Measurements from ENCODE around the gene C12orf75.
"Not testable (repeated sequence)": the region's sequence is repeated elsewhere in the genome, so short reads cannot be mapped to it uniquely, and the experiment has no call there.

The C12orf75 gene

DNA sequence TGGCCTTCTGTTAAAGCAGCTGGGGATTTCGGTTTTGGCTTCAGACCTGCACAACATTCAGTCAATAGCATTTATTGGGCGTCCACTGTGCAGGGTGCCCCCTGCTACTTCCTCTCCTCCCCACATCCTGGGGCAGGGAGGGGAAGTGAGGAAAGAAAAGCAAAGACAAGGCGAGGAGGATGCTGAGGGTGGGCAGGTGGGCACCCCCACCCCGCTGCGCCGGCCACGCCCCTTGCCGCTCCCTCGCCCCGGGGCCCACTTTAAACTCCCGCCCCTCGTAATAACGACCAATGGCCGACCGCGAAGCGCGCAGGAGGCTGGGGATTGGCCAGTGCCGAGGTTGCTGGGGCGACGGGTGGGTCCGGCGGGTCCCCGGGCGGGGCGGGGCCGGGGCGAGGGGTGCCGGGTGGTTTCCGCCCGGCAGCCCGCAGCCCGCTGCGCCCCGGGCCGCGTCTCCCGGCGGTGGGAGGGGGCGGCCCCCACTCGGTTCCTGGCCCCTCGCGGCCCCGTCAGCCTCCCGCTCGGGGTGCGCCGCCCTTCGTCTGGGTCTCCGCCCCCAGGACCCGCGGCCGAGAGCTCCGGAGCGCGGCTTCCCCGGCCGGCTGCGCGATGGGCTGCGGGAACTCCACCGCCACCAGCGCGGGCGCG lies at the start of gene C12orf75:
Gene C12orf75 (plus strand): TSS at position 409 of the 648 bp plus-strand sequence. CDS start 201 bp downstream, at position 610.
- peak; percentile 87 for DNase-seq

DNA sequence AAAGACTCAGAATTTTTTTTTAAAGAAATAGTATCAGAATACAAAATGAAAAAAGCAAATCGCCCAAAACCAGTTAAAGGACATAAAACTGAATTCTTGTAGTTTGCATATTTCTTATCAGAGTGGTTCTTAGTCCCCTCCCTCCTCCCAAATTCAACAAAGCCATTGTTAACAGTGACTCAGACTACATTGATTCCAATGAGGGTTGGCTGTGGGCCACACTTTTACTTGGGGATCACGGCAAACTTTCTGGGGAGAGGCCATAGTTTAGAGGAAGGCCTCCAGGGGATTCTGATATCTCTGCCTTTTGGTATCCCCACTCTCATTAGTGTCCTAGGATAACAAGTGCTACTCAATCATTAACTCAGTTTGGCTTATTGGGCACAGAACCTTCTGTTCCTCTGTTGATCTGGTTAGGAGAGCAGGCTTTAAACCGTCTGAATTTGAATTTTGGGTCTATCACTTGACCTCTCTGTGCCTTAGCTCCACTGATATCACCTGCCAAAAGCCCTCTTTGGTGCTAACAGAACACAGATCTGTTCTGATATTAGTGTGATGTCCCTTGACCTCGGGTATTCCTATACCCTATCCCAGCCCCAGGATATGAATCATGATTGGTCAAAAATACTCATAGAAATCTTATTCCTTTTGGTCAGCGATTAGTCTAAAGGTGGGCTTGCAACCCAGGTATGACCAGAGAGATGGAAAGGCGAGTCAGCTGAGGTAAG lies 49.4 kb upstream of the C12orf75 start:
- DNase-seq, result no peak

DNA sequence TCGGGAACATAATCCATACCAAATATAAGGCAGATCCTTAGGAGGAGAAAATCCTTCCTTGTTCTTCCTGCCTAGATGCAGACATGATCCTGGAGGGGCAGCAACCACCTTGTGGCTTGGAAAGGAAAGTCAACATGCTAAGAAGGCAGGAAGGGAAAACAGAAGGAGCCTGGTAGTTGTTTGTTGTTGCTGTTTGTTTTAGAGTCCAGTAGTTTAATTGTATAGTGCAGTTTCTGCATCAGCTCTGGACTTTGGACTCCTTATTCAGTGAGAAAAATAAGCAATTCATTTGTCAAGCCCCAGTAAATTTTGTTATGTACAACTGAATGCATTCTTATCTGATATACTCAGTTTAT lies 48.8 kb upstream of the C12orf75 start:
- DNase-seq, result no peak

DNA sequence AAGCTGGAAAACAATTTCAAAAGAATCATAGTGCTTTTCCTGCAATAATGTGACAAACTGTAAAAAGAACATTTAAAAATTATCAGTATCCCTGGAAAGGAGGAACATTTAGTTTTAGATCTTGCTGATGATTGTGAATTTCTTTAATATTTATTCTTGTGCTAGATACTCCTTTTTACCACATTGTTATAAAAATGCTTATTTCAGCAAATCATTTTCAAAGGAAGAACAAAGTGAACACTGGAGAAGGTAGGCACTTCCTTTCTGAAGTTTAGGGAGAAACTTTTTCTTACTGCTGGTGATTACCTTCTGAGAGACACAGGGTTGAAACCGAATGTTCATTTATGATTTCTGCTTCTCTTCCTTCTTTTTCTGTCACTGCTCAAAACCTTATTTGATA lies 45.1 kb upstream of the C12orf75 start:
- DNase-seq, result no peak

DNA sequence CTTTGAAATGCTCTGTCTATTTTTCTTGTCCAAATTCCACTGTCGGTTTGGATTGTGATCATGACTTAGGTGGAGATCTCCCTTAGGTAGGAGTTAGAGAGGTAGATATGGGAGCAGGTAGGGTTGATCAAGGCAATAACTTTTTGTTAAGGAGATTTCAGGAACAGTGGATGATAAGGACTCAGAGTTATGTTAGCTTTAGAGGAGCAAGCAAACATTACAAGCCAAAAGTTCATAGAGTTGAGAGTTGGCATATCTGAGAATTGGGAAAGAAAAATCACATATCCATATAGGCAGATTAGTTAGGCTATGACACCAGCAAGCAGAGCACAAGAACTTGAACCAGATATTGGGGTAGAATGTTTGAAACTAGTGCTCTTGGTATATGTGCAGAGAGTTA lies 43.1 kb upstream of the C12orf75 start:
- DNase-seq, result no peak

DNA sequence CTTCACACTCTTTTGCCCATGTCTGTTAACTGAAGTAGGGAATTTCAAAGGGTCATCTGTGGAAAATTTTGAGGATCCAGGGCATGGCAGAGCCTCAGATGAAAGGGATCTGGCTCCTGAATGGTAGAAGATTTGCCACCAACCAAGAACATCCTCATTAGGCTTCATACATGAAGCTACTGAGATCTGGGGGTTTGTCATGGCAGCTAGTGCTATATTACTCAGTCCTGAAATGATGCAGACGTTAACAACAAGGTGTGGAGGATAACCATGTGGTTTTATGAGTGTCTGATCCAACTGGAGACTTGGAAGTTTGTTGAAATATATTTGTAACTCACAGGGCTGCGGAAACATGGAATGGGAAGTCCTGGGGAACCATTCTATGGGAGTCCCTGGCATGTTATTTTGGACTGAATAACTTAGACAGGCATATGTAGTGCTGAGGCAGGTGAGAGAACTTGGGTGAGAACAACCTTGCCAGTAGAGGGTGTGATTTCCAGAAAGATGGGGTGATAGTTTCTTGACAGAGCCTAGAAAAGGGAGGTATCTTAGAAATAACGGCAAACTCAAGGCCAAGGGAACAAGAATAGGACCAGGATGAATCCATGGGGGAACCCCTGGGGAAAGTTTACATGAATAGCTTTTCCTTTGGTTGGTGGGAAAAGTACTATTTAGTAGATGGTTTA lies 42.0 kb upstream of the C12orf75 start:
- DNase-seq, result no peak

DNA sequence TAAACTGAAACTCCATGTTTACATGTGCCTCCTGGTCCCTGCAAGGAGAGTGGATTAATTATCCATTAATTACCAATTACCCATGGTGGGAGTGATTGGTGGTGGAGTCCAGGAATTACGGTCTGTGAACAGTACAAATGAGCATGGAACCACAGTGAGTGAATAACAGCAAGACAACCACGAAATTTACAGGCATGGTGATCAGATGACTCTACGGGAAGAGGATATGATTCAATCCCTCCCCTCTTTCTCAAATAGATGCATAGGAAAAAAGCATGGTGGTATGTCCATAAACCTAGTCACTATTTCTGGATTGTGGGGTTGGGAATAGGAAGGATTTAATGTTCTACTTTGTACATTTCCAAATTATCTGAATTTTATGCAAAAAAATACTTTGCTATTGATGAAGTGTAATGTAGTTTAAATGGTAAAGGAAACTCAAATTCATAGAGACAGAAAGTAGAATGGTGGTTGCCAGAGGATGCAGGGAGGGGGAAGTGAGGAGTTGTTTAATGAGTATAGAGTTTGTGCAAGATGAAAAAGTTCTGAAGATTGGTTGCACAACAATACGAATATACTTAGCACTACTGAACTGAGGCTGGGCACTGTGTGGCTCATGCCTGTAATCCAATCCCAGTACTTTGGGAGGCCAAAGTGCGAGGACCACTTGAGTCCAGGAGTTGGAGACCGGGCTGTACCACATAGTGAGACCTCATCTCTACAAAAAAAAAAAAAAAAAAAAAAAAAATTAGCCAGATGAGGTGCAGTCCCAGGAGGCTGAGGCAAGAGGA lies 41.2 kb upstream of the C12orf75 start:
- peak; percentile 52 for DNase-seq

DNA sequence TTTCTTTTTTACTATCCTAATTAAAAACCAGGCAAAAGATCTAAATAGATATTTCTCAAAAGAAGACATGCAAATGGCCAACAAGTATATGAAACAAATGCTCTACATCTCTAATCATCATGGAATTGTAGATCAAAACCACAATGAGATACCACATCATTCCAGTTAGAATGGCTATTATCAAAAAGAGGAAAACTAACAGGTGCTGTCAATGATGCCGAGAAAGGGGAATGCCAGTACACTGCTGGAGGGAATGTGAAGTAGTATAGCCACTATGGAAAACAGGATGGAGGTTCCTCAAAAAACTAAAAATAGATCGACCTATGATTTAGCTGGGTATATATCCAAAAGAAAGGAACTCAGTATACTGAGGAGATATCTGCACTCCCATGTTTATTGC lies 39.0 kb upstream of the C12orf75 start:
- DNase-seq, result no peak

DNA sequence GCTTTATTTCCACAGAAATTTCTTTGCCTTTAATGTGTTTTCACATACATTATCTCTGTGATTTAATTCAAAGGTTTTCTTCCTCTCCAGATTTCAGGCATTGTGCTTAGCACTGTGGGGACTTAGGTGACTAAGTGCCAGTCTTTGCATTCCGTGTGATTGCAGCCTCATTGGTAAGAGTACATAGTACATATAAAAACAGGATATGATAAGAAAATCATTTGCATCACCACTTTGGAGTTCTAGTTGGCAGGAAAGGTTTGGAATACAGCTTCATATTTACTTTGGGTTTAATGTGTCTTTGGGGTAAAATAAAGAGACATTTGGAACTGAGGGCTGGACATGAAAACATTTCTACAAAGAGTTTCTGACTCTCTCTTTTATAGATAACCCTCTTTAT lies 37.8 kb upstream of the C12orf75 start:
- DNase-seq, result no peak

DNA sequence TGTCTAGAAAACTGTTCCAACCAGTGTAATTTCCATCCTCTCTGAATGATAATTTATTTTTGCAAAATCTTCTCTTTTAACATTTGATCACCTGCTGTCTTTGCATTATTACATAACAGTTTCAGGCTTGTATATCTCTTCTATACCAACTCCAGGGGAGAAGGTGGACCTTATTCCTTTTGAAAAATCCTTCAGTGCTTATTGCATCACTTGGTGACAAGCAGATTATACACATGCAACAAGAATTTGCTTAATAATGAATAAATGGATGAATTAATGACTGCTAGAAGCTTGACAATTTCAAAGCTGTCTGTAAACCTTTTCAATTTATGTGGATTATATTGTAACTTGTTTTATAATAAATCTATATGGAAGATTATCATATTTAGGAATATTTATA lies 37.3 kb upstream of the C12orf75 start:
- no peak for DNase-seq

DNA sequence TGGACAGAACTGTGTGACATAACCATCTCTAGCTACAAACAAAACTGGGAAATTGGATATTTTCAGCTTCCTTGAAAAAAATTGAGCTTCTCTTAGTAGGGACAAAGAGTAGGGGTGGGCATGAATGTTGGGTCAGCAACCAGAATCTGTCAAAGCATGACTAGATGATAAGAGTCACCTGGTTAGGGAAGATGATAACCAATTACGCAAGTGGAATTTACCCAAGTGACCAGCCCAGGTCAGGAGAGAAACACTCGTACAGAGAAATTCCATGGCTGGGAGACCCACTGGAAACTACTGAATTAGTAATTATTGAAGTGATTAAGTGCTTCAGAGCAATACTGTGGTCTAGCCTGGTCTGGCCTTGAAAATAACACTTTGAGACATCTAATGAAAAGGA lies 36.3 kb upstream of the C12orf75 start:
- no peak for DNase-seq

DNA sequence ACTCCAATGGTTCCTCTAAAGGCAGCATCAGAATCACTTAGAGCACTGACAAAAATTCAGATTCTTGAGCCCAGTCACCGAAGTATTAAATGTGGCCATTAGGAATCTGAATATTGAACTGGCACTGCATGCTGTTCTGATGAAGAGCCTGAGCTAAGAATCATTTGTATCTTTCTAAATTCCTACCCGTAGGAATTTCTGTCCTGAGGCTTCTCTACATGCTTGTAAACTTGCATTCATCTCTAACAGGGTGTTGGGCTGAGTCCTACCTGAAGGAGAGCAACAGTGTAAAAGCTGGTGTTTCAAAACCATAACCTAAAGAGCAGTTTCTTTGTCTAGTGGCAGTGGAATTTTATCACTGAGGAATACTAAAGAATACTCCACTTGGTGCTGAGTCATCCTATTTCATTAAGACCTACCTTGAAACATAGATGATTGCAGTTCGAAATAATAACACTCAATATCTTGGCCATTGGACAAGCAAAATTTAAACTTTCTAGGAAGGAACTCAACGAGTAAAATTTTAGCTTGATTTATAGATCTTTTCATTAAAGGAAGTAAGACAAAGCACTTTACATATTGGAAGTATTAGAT lies 35.5 kb upstream of the C12orf75 start:
- DNase-seq, result no peak

DNA sequence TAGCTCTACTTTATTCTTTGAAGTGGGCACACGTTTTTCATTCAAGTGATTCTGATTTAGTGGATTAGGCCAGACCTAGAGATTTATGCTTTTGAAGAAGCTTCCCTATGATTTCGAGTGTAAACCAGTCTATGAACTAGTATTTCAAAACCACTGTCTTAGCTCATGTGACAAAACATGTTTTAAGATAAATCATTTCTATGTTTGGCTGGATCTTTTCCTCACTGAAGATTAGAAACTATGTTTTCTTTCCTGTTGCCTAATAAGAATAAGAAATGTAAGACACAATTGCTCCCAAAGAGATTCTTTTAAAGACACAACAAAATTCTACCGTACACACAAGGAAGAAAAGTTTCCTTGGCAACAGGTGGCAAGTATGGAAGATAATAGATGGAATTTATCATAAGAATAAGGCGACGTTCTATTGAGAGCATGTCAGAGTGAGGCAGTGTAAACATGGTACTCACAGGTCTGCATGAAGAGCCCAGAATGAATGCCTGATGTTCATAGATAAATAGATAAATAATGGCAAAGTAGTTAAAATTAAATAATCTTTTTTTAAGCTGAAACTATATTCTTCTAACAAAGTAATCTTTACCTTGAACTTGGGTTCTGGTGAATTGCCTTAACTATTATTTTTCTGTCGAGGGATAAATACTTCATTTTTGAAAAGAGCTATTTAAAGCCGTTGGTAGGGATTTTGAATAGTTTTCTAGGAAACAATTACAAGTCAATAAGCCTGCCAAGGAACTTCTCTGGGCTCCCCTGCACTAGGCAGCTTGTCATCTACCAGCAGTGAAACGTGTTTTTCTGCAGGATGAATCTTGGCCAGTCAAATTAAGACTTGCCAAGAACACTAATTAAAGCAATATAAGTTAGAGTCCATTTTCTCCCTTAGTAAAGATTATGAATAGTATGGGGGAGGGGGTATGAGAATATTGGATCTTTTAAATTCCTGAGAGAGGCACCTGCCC lies 34.1 kb upstream of the C12orf75 start:
- no peak for DNase-seq

DNA sequence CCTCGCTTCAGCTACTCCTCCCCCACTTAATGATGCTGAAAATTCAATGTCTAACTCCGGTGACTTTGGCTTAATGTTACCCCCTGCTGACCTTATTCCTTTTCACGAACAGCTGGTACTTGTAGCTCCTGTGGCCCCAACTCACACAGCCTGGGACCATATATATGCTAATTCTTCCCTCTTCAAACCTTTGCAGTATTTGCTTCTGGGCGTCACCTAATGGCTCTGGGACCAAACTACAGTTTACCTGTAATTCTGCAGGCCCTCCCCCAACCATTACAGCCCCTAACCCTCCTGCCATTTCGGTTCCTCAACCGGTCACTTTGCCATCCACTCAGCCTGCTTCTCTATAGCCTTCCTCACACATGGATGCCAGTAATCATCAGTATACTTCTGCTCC lies 29.6 kb upstream of the C12orf75 start:
- DNase-seq, result no peak

DNA sequence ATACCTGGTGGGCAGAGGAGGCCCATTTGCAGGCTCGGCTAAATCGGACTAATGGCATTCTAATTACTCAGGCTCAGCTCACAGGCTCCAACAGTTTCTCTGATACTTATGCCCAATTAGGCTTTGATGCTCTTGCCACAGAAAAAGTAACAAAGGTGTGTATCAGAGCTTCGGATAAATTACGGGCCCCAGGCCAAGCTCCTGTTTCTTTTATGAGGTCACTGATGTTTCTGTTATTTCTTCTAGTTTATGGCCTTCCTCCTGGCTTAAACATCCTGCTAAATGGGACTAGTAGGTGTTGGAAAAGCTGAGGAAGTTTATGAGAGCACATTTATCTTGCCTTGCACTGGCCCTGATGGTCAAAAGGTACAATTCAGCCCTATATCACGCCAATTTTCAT lies 28.8 kb upstream of the C12orf75 start:
- DNase-seq, result no peak

DNA sequence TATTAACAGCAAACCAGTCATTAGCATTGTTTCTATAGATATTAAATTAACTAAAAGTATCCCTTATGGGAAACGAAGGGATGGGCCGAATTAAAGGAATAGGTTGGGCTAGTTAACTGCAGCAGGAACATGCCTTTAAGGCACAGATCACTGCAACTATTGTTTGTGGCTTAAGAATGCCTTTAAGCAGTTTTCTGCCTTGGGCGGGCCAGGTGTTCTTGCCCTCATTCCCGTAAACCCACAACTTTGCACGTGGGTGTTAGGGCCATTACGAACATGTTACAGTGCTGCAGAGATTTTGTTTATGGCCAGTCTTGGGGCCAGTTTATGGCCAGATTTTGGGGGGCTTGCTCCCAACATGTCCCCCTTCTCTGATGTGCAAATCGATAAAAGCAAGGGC lies 27.5 kb upstream of the C12orf75 start:
- not testable (repeated sequence) for DNase-seq

DNA sequence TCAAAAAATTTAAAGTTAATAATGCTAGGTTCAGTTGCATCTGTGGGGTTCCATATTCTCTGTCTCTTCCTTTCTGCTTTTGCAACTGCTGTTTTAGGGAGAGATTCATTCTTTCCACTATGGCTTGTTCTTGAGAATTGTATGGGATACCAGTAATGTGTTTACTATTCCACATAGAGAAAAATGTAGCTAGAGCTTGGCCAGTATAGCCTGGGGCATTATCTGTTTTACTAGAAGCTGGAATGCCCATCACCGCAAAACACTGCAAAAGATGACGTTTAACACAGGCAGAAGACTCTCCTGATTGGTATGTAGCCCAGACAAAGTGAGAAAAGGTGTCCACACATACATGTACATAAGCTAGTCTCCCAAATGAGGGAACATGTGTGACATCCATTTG lies 25.9 kb upstream of the C12orf75 start:
- DNase-seq, result not testable (repeated sequence)

DNA sequence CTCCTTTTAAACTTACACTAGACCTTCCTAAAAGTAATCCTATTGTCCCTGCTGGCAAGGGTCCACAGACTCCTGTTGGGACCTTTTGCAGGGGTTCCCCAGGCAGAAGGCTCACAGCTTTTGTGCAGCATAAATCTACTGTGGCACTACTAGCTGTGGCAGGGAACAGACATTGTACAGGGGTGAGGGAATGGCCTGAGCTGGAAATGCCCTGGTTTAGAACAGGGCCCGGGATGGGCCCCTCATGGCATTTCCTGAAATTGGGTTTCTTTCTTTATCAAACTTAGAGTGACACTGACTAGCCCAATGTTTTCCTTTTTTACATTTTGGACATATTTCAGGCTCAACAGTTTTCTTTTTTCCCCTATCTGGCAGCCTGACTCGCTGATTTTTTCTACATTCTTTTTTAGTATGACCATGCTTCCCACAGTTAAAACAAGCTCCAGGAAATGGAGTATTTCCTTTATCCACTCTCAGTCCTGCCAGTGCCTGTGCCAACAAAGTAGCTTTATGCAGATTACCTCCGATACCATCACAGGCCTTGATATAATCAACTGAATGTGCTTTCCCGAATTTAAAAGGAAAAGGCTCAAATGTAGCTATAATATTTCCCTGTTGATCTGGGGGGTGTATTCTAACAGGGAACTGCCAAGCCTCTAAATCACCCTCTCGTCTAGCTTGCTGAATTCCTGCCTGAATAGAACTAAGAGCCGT lies 22.7 kb upstream of the C12orf75 start:
- not testable (repeated sequence) for DNase-seq

DNA sequence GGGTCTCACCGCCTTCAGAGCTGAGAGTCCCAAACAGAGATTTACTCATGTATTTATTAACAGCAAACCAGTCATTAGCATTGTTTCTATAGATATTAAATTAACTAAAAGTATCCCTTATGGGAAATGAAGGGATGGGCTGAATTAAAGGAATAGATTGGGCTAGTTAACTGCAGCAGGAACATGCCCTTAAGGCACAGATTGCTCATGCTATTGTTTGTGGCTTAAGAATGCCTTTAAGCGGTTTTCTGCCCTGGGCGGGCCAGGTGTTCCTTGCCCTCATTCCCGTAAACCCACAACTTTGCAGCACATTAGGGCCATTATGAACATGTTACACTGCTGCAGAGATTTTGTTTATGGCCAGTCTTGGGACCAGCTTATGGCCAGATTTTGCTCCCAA lies 21.7 kb upstream of the C12orf75 start:
- DNase-seq, result not testable (repeated sequence)

DNA sequence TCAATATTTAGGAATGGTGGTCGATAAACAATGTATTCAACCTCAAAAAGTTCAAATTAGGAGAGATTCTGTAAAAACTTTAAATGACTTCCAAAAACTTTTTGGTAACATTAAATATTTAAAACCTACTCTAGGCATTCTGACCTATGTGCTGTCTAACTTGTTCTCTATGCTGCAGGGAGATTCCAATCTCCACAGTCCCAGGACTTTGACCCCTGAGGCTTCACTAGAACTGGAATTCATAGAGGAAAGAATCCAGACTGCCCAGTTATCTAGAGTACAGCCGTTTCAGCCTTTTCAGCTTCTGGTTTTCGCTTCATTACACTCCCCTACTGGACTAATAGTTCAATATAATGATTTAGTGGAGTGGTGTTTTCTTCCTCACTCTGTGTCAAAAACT lies 21.1 kb upstream of the C12orf75 start:
- not testable (repeated sequence) for DNase-seq

DNA sequence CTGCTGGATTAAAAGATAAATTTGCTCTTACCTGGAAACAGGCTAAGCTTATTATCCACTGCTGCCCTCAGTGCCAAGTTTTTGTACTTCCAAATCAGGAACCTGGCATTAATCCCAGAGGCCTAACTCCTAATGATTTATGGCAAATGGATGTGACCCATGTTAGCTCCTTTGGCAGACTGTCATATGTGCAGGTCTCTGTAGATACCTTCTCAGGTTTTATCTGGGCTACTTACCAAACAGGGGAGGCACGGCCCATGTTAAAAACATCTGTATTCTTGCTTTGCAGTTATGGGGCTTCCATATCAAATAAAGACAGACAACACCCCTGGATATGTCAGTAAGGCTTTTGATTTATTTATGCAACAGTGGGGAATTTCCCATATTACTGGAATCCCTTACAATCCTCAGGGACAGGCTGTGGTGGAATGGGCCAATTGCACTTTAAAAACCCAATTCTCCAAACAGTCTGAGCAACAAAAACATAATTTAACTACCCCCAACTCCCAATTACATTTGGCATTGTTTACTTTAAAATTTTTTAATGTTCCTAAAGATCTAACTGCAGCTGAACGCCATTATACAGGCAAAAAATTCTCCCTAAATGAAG lies 19.9 kb upstream of the C12orf75 start:
- DNase-seq, result not testable (repeated sequence)

Measured in fibroblast of skin of right quadriceps (primary cell).